Measurements from ENCODE around the gene CEP57. TPM values are rescaled to one million over a fixed set of nuclear protein-coding genes. Genes with fewer than 3 reads are reported as not detected.
"Not testable (repeated sequence)": the region's sequence is repeated elsewhere in the genome, so short reads cannot be mapped to it uniquely, and the experiment has no call there.

Gene CEP57
- total RNA-seq, 1 experiment from 2014 or later: 79.8 TPM

DNA sequence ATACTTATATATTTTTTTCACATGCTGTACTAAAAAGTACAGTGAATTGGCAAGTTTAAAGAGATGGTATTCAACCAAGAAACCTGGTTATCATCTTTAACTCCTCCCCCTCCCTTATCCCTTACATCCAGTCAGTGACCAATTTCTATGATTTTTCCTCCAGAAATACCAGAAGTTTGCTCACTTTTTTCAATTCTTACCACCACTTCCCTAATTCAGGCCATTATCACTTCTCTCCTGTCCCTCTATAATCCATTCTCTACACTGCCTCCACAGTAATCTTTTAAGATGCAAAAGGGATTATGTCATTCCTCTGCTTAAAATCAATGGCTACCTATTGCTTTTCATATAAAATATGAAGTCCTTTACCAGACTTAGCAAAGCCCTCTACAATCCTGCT is 62.8 kb downstream of the CEP57 start:
- POLR2A ChIA-PET (ENCODE audit: low non-redundant PET): no interaction called here
- no peak overlapping the region for H3K27ac ChIP-seq (ENCODE audit: low read depth, low read length, poor library complexity, severe bottlenecking)
- TF ChIP-seq CTCF (conservative IDR thresholded peaks at IDR 0.05; ENCODE audit: low read depth, low read length): no peak
- TF ChIP-seq EZH2 (IDR thresholded peaks at IDR 0.05; ENCODE audit: borderline replicate concordance, low read depth, low read length, poor library complexity, severe bottlenecking): no peak
- CTCF ChIA-PET: no interaction called here
- H3K4me1 ChIP-seq (ENCODE audit: insufficient read depth, low read length, poor library complexity, severe bottlenecking): peaks cover 2% of the 10 kb centered on the region
- H3K27me3 ChIP-seq (replicated peaks; ENCODE audit: insufficient read depth, low read depth, low read length, poor library complexity): no peaks in the 10 kb centered on the region
- intact Hi-C loops (cut with micrococcal nuclease; ENCODE audit: unreplicated experiment): no loop called here
- no TSS peak for BruUV-seq (replicated peaks)
- DNase-seq (ENCODE audit: low spot score): no peak
- peaks cover 15% of the 10 kb centered on the region for H3K36me3 ChIP-seq (ENCODE audit: insufficient read depth, low read length, poor library complexity, severe bottlenecking)
- no peak overlapping the region for H3K4me3 ChIP-seq (ENCODE audit: low read depth, low read length, poor library complexity, severe bottlenecking)
- H3K9me3 ChIP-seq (ENCODE audit: low read depth, low read length, poor library complexity, severe bottlenecking): no peaks in the 10 kb centered on the region

DNA sequence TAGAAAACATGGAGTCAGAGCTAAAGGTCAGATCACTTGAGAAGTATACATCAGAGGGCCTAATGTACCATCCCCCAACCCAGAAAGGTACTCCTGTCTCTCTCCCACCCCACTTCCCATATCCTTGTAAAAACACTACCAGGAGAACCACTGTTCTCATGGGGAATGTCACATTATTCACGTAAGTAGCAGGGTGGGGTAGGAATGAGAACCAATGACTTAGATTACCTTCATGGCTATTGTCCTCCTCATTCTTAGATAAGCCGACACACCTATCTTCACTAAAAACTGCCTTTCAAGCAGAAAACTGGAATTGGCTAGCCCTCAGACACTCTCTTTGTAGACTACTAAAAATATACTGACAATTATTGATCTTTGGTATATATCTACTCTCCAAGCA is 63.6 kb downstream of the CEP57 start:
- Histone ChIP-seq H3K27ac (ENCODE audit: low read depth, low read length, poor library complexity, severe bottlenecking) (no peak overlapping the region), H3K4me1 (ENCODE audit: insufficient read depth, low read length, poor library complexity, severe bottlenecking) (peaks cover 8% of the 10 kb centered on the region), H3K36me3 (ENCODE audit: insufficient read depth, low read length, poor library complexity, severe bottlenecking) (peaks cover 15% of the 10 kb centered on the region), H3K27me3 (replicated peaks; ENCODE audit: insufficient read depth, low read depth, low read length, poor library complexity) (no peaks in the 10 kb centered on the region), H3K4me3 (ENCODE audit: low read depth, low read length, poor library complexity, severe bottlenecking) (no peak overlapping the region), H3K9me3 (ENCODE audit: low read depth, low read length, poor library complexity, severe bottlenecking) (no peaks in the 10 kb centered on the region)
- no TSS peak for BruUV-seq (replicated peaks)
- intact Hi-C loops (cut with micrococcal nuclease; ENCODE audit: unreplicated experiment): no loop called here
- TF ChIP-seq CTCF (conservative IDR thresholded peaks at IDR 0.05; ENCODE audit: low read depth, low read length) (no peak), EZH2 (IDR thresholded peaks at IDR 0.05; ENCODE audit: borderline replicate concordance, low read depth, low read length, poor library complexity, severe bottlenecking) (no peak)
- CTCF ChIA-PET: no interaction called here
- POLR2A ChIA-PET (ENCODE audit: low non-redundant PET): no interaction called here
- DNase-seq (ENCODE audit: low spot score): no peak

DNA sequence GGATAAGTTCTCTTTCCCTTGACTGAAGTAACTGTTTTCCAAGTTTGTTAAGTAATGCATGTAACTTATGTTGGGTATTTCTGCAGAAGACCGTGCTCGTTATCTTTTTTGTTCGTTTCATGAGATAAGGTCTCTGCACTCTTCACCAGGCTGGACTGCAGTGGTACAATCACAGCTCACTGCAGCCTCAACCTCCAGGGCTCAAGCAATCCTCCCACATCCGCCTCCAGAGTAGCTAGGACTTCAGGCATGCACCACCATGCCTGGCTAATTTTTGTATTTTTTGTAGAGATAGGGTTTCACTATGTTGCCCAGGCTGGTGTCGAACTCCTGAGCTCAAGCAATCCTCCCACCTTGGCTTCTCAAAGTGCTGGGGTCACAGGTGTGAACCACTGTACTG is 64.1 kb downstream of the CEP57 start:
- CTCF ChIA-PET; intact Hi-C loops (cut with micrococcal nuclease; ENCODE audit: unreplicated experiment); DNase-seq (ENCODE audit: low spot score); H3K9me3 ChIP-seq (ENCODE audit: low read depth, low read length, poor library complexity, severe bottlenecking); H3K4me1 ChIP-seq (ENCODE audit: insufficient read depth, low read length, poor library complexity, severe bottlenecking); H3K27ac ChIP-seq (ENCODE audit: low read depth, low read length, poor library complexity, severe bottlenecking); POLR2A ChIA-PET (ENCODE audit: low non-redundant PET); BruUV-seq (replicated peaks); H3K27me3 ChIP-seq (replicated peaks; ENCODE audit: insufficient read depth, low read depth, low read length, poor library complexity); H3K4me3 ChIP-seq (ENCODE audit: low read depth, low read length, poor library complexity, severe bottlenecking): not testable (repeated sequence)
- peaks cover 15% of the 10 kb centered on the region for H3K36me3 ChIP-seq (ENCODE audit: insufficient read depth, low read length, poor library complexity, severe bottlenecking)

DNA sequence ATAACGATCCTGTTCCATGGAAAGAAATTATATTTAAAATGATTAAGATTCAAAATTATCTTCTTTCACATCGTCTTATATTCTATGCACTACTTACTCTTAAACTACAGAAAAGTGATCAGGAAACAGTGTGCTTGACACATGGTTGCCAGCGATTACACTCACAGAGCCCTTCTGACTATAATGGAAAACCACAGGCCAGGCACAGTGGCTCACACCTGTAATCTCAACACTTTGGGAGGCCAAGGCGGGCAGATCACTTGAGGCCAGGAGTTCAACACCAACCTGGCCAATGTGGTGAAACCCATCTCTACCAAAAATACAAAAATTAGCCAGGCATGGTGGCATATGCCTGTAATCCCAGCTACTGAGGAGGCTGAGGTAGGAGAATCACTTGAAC is 69.7 kb downstream of the CEP57 start:
- H3K27me3 ChIP-seq (replicated peaks; ENCODE audit: insufficient read depth, low read depth, low read length, poor library complexity); H3K4me3 ChIP-seq (ENCODE audit: low read depth, low read length, poor library complexity, severe bottlenecking); H3K9me3 ChIP-seq (ENCODE audit: low read depth, low read length, poor library complexity, severe bottlenecking); BruUV-seq (replicated peaks); H3K27ac ChIP-seq (ENCODE audit: low read depth, low read length, poor library complexity, severe bottlenecking); intact Hi-C loops (cut with micrococcal nuclease; ENCODE audit: unreplicated experiment); H3K36me3 ChIP-seq (ENCODE audit: insufficient read depth, low read length, poor library complexity, severe bottlenecking); H3K4me1 ChIP-seq (ENCODE audit: insufficient read depth, low read length, poor library complexity, severe bottlenecking); POLR2A ChIA-PET (ENCODE audit: low non-redundant PET); DNase-seq (ENCODE audit: low spot score); CTCF ChIA-PET: not testable (repeated sequence)

Measured in A673 (cell line).